SU-DHL-6 (cell line): ENCODE measurements around the gene CCDC179.

ENCODE experiments used
- CTCF ChIP-seq: fragments of 200-600 bp; sonication (generic); IDR thresholded peaks from one replicate; pipeline ENCODE4 v1.5.1; 2017; ENCODE audit warnings: antibody characterized with exemption, mild to moderate bottlenecking, low read length, moderate library complexity; ENCODE audit not compliant: insufficient read depth, poor library complexity, severe bottlenecking
- EZH2phosphoT487 ChIP-seq: fragments of 200-600 bp; sonication (generic), shearing (Covaris generic); conservative IDR thresholded peaks from 2 replicates; pipeline ENCODE4 v1.6.1; 2018; ENCODE audit warnings: mild to moderate bottlenecking, antibody characterized with exemption, low read length, moderate library complexity, mixed read lengths

GRCh38 chr11:22878039-22878438, 17.8 kb upstream of the CCDC179 start:
- TF ChIP-seq CTCF, result no peak
- no peak for TF ChIP-seq EZH2phosphoT487
